Activated T-cell treated with anti-CD3 and anti-CD28 coated beads for 24 hours (primary cell): ENCODE results near the gene MEI1.
"Not testable (repeated sequence)": the region's sequence is repeated elsewhere in the genome, so short reads cannot be mapped to it uniquely, and the experiment has no call there.

Experiments
- DNase-seq: peaks from one replicate; pipeline ENCODE4 v3.0.0-alpha.2; 2020; ENCODE audit warnings: low read depth

The MEI1 gene, protein sequence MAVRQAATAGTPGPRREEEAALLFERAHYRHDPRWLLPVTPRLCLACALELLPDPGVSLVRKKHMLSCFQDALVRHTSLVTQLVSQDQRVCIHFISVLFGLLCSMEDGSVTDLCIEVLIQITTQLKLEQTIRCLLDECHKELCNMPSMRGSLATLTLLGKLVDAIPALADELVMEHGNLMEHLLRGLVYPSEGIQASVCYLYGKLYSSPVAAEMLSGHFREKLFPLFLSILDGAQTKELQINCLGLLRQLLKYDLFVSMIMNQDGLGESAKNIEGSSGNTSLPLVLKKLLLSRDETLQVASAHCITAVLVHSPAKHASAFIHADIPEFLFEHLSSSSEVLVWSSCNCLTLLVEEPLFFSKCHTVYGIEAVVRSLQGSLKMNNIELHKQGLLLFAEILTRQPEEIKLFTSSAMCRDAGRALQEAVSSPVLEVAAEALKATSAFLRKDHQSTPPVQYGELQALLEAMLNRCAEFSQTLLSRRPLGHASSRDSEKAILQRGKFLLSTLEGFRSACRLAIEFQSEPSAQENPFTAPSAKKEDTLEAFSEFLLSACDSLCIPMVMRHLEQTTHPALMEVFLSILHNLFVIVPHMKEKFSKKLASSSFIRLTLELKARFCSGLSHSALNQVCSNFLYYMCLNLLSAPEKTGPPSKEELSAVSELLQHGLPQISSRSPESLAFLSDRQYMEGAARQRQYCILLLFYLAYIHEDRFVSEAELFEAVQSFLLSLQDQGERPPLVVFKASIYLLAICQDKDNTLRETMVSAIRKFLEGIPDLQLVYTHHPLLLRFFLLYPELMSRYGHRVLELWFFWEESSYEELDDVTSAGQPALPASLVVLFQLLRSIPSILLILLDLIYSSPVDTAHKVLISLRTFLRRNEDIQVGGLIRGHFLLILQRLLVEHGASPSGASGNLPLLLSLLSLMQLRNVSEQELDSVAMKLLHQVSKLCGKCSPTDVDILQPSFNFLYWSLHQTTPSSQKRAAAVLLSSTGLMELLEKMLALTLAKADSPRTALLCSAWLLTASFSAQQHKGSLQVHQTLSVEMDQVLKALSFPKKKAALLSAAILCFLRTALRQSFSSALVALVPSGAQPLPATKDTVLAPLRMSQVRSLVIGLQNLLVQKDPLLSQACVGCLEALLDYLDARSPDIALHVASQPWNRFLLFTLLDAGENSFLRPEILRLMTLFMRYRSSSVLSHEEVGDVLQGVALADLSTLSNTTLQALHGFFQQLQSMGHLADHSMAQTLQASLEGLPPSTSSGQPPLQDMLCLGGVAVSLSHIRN

GRCh38 chr22:41699264-41700107, at the start of gene MEI1:
MEI1 (plus strand) TSS chr22:41699503; CDS start chr22:41699539, 36 bp downstream.
- DNase-seq = peak; percentile 90

DNA sequence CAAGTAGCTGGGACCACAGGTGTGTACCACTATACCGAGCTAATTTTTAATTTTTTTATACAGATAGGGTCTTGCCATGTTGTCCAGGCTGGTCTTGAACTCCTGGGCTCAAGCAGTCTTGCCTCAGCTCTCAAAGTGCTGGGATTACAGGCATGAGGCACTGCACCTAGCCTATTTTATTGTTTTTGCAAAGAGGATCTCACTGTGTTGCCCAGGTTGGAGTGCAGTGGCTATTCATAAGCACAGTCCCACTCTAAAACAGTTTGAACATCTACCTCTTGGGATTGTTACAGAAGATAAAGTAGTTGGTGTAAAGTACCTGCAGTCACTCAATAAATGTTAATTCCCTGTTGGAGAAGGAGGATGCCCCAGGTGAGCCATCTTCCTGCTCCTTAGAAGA, 49.1 kb upstream of the MEI1 start:
- DNase-seq = no peak

DNA sequence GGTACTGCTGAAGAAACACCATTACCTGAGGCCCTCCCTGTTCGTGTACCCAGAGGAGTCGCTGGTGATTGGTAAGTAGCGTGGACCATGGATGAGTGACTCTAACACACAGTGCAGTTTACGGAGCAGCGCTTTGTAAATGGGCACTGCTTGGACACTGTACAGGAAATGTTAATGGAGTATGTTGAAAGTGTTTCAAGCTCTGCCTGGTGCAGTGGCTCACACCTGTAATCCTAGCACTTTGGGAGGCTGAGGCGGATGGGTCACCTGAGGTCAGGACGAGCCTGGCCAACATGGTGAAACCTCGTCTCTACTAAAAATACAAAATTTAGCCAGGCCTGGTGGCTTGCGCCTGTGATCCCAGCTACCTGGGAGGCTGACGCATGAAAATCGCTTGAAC, 48.5 kb upstream of the MEI1 start:
- no peak for DNase-seq

GRCh38 chr22:41654322-41654721, 45.0 kb upstream of the MEI1 start:
- DNase-seq = no peak

GRCh38 chr22:41656556-41656955, 42.7 kb upstream of the MEI1 start:
- no peak for DNase-seq

DNA sequence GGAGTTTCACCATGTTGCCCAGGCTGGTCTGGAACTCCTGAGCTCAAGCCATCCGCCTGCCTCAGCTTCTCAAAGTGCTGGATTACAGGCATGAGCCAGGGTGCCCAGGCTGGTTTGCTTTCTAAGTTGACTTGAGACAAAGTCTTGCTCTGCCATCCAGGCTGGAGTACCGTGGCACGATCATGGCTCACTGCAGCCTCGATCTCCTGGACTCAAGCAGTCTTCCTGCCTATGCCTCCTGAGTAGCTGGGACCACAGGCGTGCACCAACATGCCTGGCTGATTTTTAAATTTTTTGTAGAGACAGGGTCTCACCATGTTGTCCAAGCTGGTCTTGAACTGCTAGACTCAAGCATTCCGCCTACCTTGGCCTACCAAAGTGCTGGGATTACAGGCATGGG, 41.6 kb upstream of the MEI1 start:
- DNase-seq = no peak

DNA sequence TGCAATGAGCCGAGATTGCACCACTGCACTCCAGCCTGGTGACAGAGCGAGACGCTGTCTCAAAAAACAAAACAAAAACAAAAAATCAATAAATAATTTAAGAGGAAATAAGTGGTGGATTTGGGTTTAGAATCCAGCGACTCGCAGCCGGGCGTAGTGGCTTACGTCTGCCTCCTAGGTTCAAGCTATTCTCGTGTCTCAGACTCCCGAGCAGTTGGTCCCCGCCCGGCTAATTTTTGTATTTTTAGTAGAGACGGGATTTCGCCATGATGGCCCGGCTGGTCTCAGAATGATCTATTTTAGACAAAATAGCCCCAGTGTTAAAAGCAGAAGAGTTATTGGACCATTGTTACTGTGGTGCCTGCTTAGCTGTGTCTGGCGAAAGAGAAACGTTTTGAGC, 40.4 kb upstream of the MEI1 start:
- DNase-seq = no peak

GRCh38 chr22:41659941-41660340, 39.4 kb upstream of the MEI1 start:
- no peak for DNase-seq

DNA sequence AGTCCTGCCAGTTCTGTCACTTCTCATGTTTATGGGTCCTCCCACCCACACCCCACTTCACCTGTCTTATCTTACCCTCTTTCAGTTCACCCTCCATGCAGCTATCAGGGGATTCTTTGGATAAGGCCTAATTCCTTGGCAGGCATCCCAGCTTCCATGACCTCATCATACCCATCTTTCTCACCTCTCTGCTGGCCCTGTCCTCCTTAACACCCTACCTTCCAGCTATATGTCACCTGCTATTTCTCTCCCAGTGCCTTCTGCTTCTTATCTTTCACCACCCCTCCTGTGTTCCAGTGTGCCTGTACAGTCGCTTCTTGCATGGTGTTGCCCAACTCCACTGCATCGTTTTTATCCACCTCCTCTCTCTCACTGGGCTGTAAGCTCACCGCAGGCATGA, 38.9 kb upstream of the MEI1 start:
- no peak for DNase-seq

DNA sequence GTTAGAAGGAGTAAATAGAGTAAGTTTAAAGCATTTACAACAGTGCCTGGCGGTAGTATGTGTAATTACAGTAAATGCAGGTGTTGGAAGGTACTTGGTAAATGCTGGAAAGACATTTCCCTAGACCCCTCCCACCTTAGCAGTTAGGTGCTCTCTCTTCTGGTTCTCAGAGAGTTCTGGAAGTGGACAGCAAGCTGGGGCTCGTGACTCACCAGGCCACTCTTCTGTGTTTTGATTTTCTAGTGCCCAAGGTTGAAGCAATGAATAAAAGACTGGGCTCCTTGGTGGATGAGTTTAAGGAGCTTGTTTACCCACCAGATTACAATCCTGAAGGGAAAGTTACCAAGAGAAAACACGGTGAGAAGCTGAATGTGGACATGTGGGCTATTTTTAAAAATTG, 38.2 kb upstream of the MEI1 start:
- no peak for DNase-seq

GRCh38 chr22:41661713-41662112, 37.6 kb upstream of the MEI1 start:
- no peak for DNase-seq

DNA sequence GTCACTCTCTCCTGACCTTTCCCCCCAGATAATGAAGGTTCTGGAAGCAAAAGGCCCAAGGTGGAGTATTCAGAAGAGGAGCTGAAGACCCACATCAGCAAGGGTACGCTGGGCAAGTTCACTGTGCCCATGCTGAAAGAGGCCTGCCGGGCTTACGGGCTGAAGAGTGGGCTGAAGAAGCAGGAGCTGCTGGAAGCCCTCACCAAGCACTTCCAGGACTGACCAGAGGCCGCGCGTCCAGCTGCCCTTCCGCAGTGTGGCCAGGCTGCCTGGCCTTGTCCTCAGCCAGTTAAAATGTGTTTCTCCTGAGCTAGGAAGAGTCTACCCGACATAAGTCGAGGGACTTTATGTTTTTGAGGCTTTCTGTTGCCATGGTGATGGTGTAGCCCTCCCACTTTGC, 35.7 kb upstream of the MEI1 start:
- DNase-seq = not testable (repeated sequence)

- DNase-seq = no peak
Observed at GRCh38 chr22:41664490-41664889, 34.8 kb upstream of the MEI1 start.

GRCh38 chr22:41664951-41665350, 34.4 kb upstream of the MEI1 start:
- DNase-seq = no peak

DNA sequence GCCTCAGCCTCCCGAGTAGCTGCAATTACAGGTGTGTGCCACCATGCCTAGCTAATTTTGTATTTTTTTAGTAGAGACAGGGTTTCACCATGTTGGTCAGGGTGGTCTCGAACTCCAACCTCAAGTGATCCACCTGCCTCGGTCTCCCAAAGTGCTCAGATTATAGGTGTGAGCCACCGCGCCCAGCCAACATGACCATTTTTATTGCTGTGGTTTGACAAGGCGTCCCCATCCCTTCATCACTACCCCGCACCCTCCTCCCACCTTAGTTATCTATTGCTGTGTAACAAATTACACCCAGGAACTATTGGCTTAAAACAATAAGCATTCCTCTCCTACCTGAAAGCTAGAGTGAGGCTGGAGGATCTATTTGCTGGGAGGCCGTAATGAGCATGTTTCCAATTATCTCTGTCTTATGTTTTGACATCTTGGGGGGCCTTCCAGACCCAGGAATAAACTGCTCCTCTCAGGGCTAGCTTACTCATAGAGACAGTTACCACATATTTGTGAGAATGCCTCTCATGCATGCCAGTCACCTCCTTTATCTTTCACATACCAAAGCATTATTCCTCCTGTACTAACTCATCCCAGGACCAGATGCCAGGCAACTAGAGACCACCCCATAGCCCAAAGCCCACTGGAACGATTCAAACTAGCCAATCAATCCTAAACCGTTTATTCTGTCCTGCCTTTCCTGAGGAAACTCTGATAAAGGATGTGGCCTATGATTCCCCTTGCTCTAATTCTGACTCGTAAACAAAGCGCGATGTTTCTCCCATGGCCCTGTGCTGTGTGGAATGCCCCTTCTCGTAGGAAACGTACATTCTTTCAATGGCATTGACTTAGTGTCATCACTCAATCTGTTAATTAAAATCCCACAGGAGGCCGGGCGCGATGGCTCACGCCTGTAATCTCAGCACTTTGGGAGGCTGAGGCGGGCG, 30.1 kb upstream of the MEI1 start:
- no peak for DNase-seq

GRCh38 chr22:41672096-41672495, 27.2 kb upstream of the MEI1 start:
- DNase-seq = not testable (repeated sequence)

DNA sequence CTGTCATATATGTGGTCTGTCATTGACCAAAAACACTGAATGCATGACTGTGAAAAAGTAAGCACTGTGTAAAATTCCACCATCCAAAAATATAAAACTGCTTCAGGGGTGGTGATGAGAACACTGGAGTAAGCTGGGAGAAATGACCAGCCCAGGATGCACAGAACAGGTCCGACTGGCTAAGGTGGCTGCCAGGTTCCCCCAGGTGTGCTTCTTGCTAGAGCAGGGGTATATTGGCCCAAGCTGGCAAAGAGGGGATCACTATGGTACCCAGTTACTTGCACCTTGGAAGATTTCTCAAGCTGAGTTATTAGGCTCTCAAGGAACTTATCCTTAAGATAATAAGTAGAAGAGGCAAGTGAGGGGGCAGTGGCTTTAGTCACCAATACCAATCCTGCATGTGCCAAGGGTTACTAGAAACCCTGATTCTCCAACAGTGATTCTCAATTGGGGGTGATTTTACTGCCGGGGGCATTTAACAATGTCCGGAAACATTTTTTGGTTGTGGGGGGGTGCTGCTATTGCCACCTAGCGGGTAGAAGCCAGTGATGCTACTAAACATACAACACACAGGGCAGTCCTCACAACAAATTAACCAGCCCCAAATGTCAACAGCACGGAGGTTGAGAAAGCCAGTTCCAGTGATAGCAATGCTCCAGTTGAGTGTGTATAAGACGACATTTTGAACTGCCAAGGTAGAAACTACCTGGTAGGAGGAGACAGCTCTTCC, 26.4 kb upstream of the MEI1 start:
- DNase-seq = no peak

- DNase-seq = no peak
Observed at GRCh38 chr22:41674846-41675340, 24.4 kb upstream of the MEI1 start.

- DNase-seq = no peak
Observed at GRCh38 chr22:41676134-41676533, 23.2 kb upstream of the MEI1 start.
